Islet precursor cell (in vitro differentiated cells): ENCODE data around the gene TSC22D4.

Source experiments
- DNase-seq: peaks from one replicate; pipeline ENCODE4 v3.0.0-alpha.2; 2018

TSC22D4 gene

DNA sequence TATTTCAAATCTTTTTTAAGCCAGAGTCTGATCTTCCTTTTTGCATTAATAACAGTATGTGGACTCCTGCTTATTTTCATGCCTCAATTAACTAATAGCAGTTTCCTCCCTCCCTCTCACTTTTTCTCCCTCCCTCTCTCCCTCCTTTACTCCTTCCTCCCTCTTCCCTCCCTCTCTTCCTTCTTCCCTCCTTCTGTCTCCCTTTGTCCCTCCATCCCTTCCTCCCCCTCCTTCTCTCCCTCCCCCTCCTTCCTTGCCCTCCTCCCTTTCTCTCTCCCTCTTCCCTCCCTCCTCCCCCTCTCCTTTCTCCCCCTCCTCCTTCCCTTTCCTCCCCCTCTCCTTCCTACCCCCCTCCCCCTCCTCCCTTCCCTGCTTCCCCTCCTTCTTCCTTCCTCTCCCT, 52.5 kb downstream of the TSC22D4 start:
- no peak for DNase-seq

GRCh38 chr7:100425347-100425746, 53.7 kb downstream of the TSC22D4 start:
- no peak for DNase-seq

DNA sequence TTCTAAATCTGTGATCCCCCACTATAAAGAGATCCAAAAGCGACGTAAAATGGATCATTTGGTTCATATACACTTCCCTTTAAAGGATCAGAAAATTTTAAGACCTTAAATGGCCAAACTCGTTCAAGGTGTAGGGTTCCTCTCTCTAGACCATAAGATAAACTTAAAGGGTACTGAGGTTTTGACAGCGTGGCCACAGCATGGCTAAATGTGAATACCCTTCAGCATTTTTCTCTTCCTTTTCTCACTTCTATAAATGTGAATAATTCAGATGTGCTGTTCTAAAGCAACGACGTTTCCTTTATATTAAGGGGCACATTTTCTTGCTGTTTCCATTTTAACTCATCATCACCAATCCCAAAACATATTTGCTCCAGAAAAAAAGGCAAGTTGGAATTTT, 55.7 kb downstream of the TSC22D4 start:
- DNase-seq: no peak

GRCh38 chr7:100419660-100420226, 59.3 kb downstream of the TSC22D4 start:
- DNase-seq: no peak

- no peak for DNase-seq
Measured at GRCh38 chr7:100418930-100419659, 59.9 kb downstream of the TSC22D4 start.
